SK-N-SH (cell line): Measurements from ENCODE around the gene NDUFA12. TPM values are rescaled to one million over a fixed set of nuclear protein-coding genes. Genes with fewer than 3 reads are reported as not detected.

Experiments used
- CTCF ChIA-PET: fragments of 300-600, 350-600 bp; formaldehyde crosslinking; extraction: SDS; loops from one replicate; lab custom pipeline; 2021; lab: Yijun Ruan, JAX
- POLR2A ChIA-PET: fragments of 350-600 bp; sonication (Branson Sonifier 250); formaldehyde crosslinking; extraction: SDS; loops from one replicate; lab custom pipeline; 2020; ENCODE audit warnings: antibody characterized with exemption, inconsistent platforms; lab: Yijun Ruan, JAX
- DNase-seq: peaks from one replicate; pipeline ENCODE4 v3.0.0; 2012
- H2AFZ ChIP-seq: fragments of 200-600 bp; sonication (generic); 2 replicates; pipeline ENCODE4 v1.8.1; 2016; ENCODE audit warnings: antibody characterized with exemption, mild to moderate bottlenecking, low read depth
- H3F3A ChIP-seq: fragments of 200-600 bp; sonication (generic); replicated peaks from 2 replicates; pipeline ENCODE3; 2016; ENCODE audit warnings: antibody characterized with exemption, mild to moderate bottlenecking; ENCODE audit not compliant: insufficient read depth
- H3K27ac ChIP-seq, 2 experiments: fragments of 200-500 bp in 1 of 2; fragments of 200-600 bp in 1 of 2; sonication (Bioruptor generic) in 1 of 2; sonication (generic), shearing (Covaris generic) in 1 of 2; 2 replicates each; pipeline versions ENCODE4 v1.5.1 to v1.6.1; 2014 to 2016; ENCODE audit warnings: low read depth in 2 of 2, inconsistent platforms in 1 of 2, low read length in 1 of 2, mild to moderate bottlenecking in 1 of 2, mixed read lengths in 1 of 2
- H3K27me3 ChIP-seq: fragments of 200-600 bp; sonication (generic), shearing (Covaris generic); 2 replicates; pipeline ENCODE4 v1.6.1; 2016; ENCODE audit warnings: mixed run types; ENCODE audit not compliant: insufficient read depth
- H3K36me3 ChIP-seq, 2 experiments: fragments of 200-500 bp in 1 of 2; fragments of 200-600 bp in 1 of 2; sonication (Bioruptor generic) in 1 of 2; sonication (generic) in 1 of 2; replicated peaks in 1 of 2; 2 replicates each; pipeline versions ENCODE3 to v1.5.1; 2014 to 2016; ENCODE audit warnings: low read length in 1 of 2, mild to moderate bottlenecking in 1 of 2; ENCODE audit not compliant: insufficient read depth in 2 of 2, control insufficient read depth in 1 of 2
- H3K4me1 ChIP-seq, 2 experiments: fragments of 200-500 bp in 1 of 2; fragments of 200-600 bp in 1 of 2; sonication (Bioruptor generic) in 1 of 2; sonication (generic), shearing (Covaris generic) in 1 of 2; 2 replicates each; pipeline versions ENCODE4 v1.5.1 to v1.6.1; 2014 to 2016; ENCODE audit warnings: low read depth in 1 of 2, low read length in 1 of 2, mixed run types in 1 of 2; ENCODE audit not compliant: insufficient read depth in 2 of 2, control insufficient read depth in 1 of 2
- H3K4me2 ChIP-seq: fragments of 200-600 bp; sonication (generic), shearing (Covaris generic); 2 replicates; pipeline ENCODE4 v1.6.1; 2017; ENCODE audit warnings: mixed run types
- H3K4me3 ChIP-seq, 2 experiments: fragments of 200-500 bp in 1 of 2; fragments of 200-600 bp in 1 of 2; sonication (Bioruptor generic) in 1 of 2; sonication (generic), shearing (Covaris generic) in 1 of 2; 2 replicates each; pipeline versions ENCODE4 v1.5.1 to v1.8.1; 2014 to 2016; ENCODE audit warnings: low read depth in 2 of 2, inconsistent platforms in 1 of 2, low read length in 1 of 2, mild to moderate bottlenecking in 1 of 2, mixed read lengths in 1 of 2, moderate library complexity in 1 of 2
- H3K79me2 ChIP-seq: fragments of 200-600 bp; sonication (generic); 2 replicates; pipeline ENCODE4 v1.8.1; 2017; ENCODE audit warnings: mild to moderate bottlenecking; ENCODE audit not compliant: insufficient read depth
- H3K9ac ChIP-seq: fragments of 200-600 bp; sonication (generic); 2 replicates; pipeline ENCODE4 v1.6.1; 2017; ENCODE audit warnings: mixed run types
- H3K9me2 ChIP-seq: fragments of 200-600 bp; sonication (generic); 2 replicates; pipeline ENCODE4 v1.6.1; 2017; ENCODE audit warnings: mixed run types
- H3K9me3 ChIP-seq: fragments of 200-600 bp; sonication (generic); 2 replicates; pipeline ENCODE4 v1.6.1; 2017; ENCODE audit warnings: mixed run types, mild to moderate bottlenecking, moderate library complexity
- H4K20me1 ChIP-seq: fragments of 200-600 bp; sonication (generic); 2 replicates; pipeline ENCODE4 v1.6.1; 2017; ENCODE audit warnings: mild to moderate bottlenecking, mixed run types; ENCODE audit not compliant: insufficient read depth
- CHD2 ChIP-seq: fragments of 150-350 bp; IDR thresholded peaks from 2 replicates; pipeline ENCODE4 v1.6.1; 2018; ENCODE audit warnings: low read length; ENCODE audit not compliant: partially characterized antibody
- ELF1 ChIP-seq: IDR thresholded peaks from 2 replicates; pipeline ENCODE4 v1.4.0; 2012
- EZH2phosphoT487 ChIP-seq: fragments of 200-600 bp; sonication (generic); IDR thresholded peaks from 2 replicates; pipeline ENCODE4 v1.6.1; 2017; ENCODE audit warnings: low read depth, mixed run types, mild to moderate bottlenecking, antibody characterized with exemption, moderate library complexity, borderline replicate concordance
- FOXM1 ChIP-seq: IDR thresholded peaks from 2 replicates; pipeline ENCODE4 v1.4.0; 2012; ENCODE audit warnings: low read depth, mild to moderate bottlenecking
- GABPA ChIP-seq: IDR thresholded peaks from 2 replicates; pipeline ENCODE4 v1.4.0; 2012; ENCODE audit warnings: low read depth, mild to moderate bottlenecking
- MAX ChIP-seq: IDR thresholded peaks from 2 replicates; pipeline ENCODE4 v1.4.0; 2012; ENCODE audit warnings: low read depth
- PBX3 ChIP-seq: IDR thresholded peaks from 2 replicates; pipeline ENCODE4; 2012
- POLR2AphosphoS5 ChIP-seq: IDR thresholded peaks from 2 replicates; pipeline ENCODE4 v1.6.1; 2012; ENCODE audit warnings: low read depth, low read length
- RXRA ChIP-seq: IDR thresholded peaks from 2 replicates; pipeline ENCODE4 v1.4.0; 2012; ENCODE audit warnings: low read depth, mild to moderate bottlenecking, borderline replicate concordance
- SMC3 ChIP-seq: IDR thresholded peaks from 2 replicates; pipeline ENCODE4 v1.6.1; 2012; ENCODE audit warnings: low read depth, low read length, improper control_type of control experiment
- TAF1 ChIP-seq: IDR thresholded peaks from 2 replicates; pipeline ENCODE4 v1.6.1; 2012; ENCODE audit warnings: low read depth, mild to moderate bottlenecking, low read length, moderate library complexity, borderline replicate concordance
- YY1 ChIP-seq: IDR thresholded peaks from 2 replicates; pipeline ENCODE4 v1.4.0; 2012; ENCODE audit warnings: low read depth, mild to moderate bottlenecking
- WGBS: methylation state at CpG from one replicate; pipeline ENCODE4 v1.1.6; 2017; ENCODE audit warnings: low lambda C conversion rate; 5-methylcytosine and 5-hydroxymethylcytosine counted together
- polyA plus RNA-seq, 3 experiments: library from polyadenylated mRNA; depleted of rRNA; stranded (reverse); fragments of >200 nt; gene quantifications; 2 replicates each; pipeline ENCODE4 v1.2.3, GENCODE V29; 2012
- TF ChIP-seq, protein P1 (sequence below): IDR thresholded peaks from 2 replicates; pipeline ENCODE4 v1.4.0; 2012; ENCODE audit warnings: low read depth, borderline replicate concordance
- TF ChIP-seq, protein P2 (sequence below): IDR thresholded peaks from 2 replicates; pipeline ENCODE4 v1.4.0; 2012; ENCODE audit warnings: low read depth, borderline replicate concordance
- TF ChIP-seq, protein P3 (sequence below): fragments of 150-350 bp; IDR thresholded peaks from 2 replicates; pipeline ENCODE4 v1.6.1; 2016; ENCODE audit warnings: mild to moderate bottlenecking, low read depth, low read length

NDUFA12 gene
- polyA plus RNA-seq, 1 of the 3 experiments (the other 2 are of a cell fraction): 106 TPM

DNA sequence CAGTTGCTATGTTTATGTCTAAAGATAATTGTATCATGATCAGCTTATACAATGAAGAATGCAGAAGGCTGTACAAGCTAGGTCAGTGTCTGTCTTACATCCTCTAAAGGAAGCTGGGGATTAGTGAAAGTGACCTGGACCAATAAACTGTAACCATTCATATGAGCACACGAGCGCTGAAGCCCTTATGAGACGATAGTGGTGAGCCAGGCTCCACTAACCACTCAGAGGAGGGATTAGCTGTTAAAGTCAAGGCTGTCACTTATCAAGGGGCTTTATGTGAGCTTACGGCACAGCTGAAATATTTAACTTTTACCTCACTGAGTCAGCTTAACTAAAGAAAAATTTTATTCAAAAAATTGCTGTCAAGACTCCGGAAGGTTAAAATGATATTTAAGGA is 30.3 kb downstream of the NDUFA12 start:
- no peaks in the 10 kb centered on the region for H3K9me3 ChIP-seq
- ChIA-PET POLR2A (interaction anchor here (0.6 kb wide), 1 partner anchor 331 kb away, joined by 3 read pairs; no protein-coding TSS in a partner anchor), CTCF (interaction anchor here (1.2 kb wide), 2 partner anchors 363 to 428 kb away, joined by 3 to 4 read pairs; no protein-coding TSS in a partner anchor)
- no peaks in the 10 kb centered on the region for H3F3A ChIP-seq
- TF ChIP-seq ELF1 (no peak), SMC3 (no peak), TAF1 (no peak), MAX (no peak), FOXM1 (no peak), YY1 (no peak), GABPA (no peak), CHD2 (no peak), EZH2phosphoT487 (no peak), PBX3 (no peak), RXRA (no peak), POLR2AphosphoS5 (no peak)
- TF ChIP-seq, protein P1, sequence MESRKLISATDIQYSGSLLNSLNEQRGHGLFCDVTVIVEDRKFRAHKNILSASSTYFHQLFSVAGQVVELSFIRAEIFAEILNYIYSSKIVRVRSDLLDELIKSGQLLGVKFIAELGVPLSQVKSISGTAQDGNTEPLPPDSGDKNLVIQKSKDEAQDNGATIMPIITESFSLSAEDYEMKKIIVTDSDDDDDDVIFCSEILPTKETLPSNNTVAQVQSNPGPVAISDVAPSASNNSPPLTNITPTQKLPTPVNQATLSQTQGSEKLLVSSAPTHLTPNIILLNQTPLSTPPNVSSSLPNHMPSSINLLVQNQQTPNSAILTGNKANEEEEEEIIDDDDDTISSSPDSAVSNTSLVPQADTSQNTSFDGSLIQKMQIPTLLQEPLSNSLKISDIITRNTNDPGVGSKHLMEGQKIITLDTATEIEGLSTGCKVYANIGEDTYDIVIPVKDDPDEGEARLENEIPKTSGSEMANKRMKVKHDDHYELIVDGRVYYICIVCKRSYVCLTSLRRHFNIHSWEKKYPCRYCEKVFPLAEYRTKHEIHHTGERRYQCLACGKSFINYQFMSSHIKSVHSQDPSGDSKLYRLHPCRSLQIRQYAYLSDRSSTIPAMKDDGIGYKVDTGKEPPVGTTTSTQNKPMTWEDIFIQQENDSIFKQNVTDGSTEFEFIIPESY: no peak
- TF ChIP-seq, protein P2, sequence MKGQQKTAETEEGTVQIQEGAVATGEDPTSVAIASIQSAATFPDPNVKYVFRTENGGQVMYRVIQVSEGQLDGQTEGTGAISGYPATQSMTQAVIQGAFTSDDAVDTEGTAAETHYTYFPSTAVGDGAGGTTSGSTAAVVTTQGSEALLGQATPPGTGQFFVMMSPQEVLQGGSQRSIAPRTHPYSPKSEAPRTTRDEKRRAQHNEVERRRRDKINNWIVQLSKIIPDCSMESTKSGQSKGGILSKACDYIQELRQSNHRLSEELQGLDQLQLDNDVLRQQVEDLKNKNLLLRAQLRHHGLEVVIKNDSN: no peak
- TF ChIP-seq, protein P3, sequence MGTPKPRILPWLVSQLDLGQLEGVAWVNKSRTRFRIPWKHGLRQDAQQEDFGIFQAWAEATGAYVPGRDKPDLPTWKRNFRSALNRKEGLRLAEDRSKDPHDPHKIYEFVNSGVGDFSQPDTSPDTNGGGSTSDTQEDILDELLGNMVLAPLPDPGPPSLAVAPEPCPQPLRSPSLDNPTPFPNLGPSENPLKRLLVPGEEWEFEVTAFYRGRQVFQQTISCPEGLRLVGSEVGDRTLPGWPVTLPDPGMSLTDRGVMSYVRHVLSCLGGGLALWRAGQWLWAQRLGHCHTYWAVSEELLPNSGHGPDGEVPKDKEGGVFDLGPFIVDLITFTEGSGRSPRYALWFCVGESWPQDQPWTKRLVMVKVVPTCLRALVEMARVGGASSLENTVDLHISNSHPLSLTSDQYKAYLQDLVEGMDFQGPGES: no peak
- no peak for DNase-seq
- 93% methylated on average over 5 of the region's 5 CpGs for WGBS
- H3K36me3 ChIP-seq: peaks cover 0 to 7% of the 10 kb centered on the region in 2 experiments
- H3K27ac ChIP-seq: no peak overlapping the region
- H3K79me2 ChIP-seq: no peaks in the 10 kb centered on the region
- no peak overlapping the region for H2AFZ ChIP-seq
- no peak overlapping the region for H3K9ac ChIP-seq
- H3K4me3 ChIP-seq: no peak overlapping the region
- H3K4me1 ChIP-seq: no peaks in the 10 kb centered on the region
- no peak overlapping the region for H3K4me2 ChIP-seq
- H3K27me3 ChIP-seq: no peaks in the 10 kb centered on the region
- H4K20me1 ChIP-seq: no peaks in the 10 kb centered on the region
- H3K9me2 ChIP-seq: no peaks in the 10 kb centered on the region
